Prostate gland (tissue), 2 donors: ENCODE measurements around the gene STARD5. TPM values are rescaled to one million over a fixed set of nuclear protein-coding genes. Genes with fewer than 3 reads are reported as not detected.

Source experiments
- DNase-seq: peaks from one replicate; pipeline ENCODE4 v3.0.0-alpha.2; 2019; ENCODE audit warnings: low spot score
- H3K27ac ChIP-seq, 2 donors: fragments of 200-600 bp; sonication (generic); 2 replicates each; pipeline ENCODE4 v1.5.1; 2017 to 2019
- H3K27me3 ChIP-seq: fragments of 200-600 bp; sonication (generic); replicated peaks from 2 replicates; pipeline ENCODE4 v1.5.1; 2019; ENCODE audit not compliant: insufficient read depth
- H3K36me3 ChIP-seq, 2 donors: fragments of 200-600 bp; sonication (generic); 1 replicate in 1 of 2; 2 replicates in 1 of 2; pipeline versions ENCODE4 v1.5.1 to v1.8.1; 2017 to 2019
- H3K4me1 ChIP-seq: fragments of 200-600 bp; sonication (generic); replicated peaks from 2 replicates; pipeline ENCODE4 v1.5.1; 2019
- H3K4me3 ChIP-seq, 2 donors: fragments of 200-600 bp; sonication (generic); 2 replicates each; pipeline ENCODE4 v1.5.1; 2017 to 2019
- H3K9me3 ChIP-seq: fragments of 200-600 bp; sonication (generic); 2 replicates; pipeline ENCODE4 v1.5.1; 2017
- CTCF ChIP-seq, 4 experiments: fragments of 200-600 bp in 2 of 4; fragments of 450-650 bp in 2 of 4; sonication (generic) in 2 of 4; IDR thresholded peaks; 1 replicate in 3 of 4; 2 replicates in 1 of 4; pipeline ENCODE4 v1.5.1; 2016 to 2019; ENCODE audit warnings: antibody characterized with exemption in 4 of 4, mild to moderate bottlenecking in 2 of 4, moderate library complexity in 2 of 4
- POLR2A ChIP-seq: fragments of 450-650 bp; IDR thresholded peaks from one replicate; pipeline ENCODE4 v1.6.1; 2016; ENCODE audit warnings: antibody characterized with exemption, mild to moderate bottlenecking
- POLR2AphosphoS5 ChIP-seq: sonication (generic); formaldehyde crosslinking; IDR thresholded peaks from one replicate; pipeline ENCODE4 v1.6.1; 2017; ENCODE audit warnings: antibody characterized with exemption
- WGBS: methylation state at CpG from one replicate; pipeline ENCODE4 v1.1.5; 2018; 5-methylcytosine and 5-hydroxymethylcytosine counted together
- intact Hi-C: fragments of 100-400 bp; cut with DNase I; formaldehyde crosslinking; loops from one replicate; pipeline ENCODE4 v1.14.2; 2022
- total RNA-seq, 2 donors: library from RNA; depleted of rRNA; stranded (reverse); fragments of >200 nt; gene quantifications; one replicate each; pipeline ENCODE4 v1.1.0, GENCODE V29; 2016

STARD5 gene
- total RNA-seq, 2 donors from 2014 or later = 19.6 to 23.2 TPM

- peak overlapping the region; percentile 28 to 34 for H3K27ac ChIP-seq
- WGBS = 19% methylated on average over 11 of the region's 11 CpGs
- H3K36me3 ChIP-seq = no peaks in the 10 kb centered on the region
- DNase-seq = peak; percentile 72
- no peak overlapping the region for H3K4me3 ChIP-seq
- intact Hi-C loops = loop anchor here (2.0 to 10.0 kb wide), 4 partner anchors 37 to 126 kb away; no protein-coding TSS in a partner anchor
- no peaks in the 10 kb centered on the region for H3K9me3 ChIP-seq
- H3K27me3 ChIP-seq = no peaks in the 10 kb centered on the region
- peaks cover 8% of the 10 kb centered on the region for H3K4me1 ChIP-seq
- TF ChIP-seq POLR2A = no peak
- peak; percentile 79 to 95 (median 92) for TF ChIP-seq CTCF (IDR thresholded peaks at IDR 0.05)
- peak; percentile 47 for TF ChIP-seq POLR2AphosphoS5
Observed at GRCh38 chr15:81274931-81275707, 48.8 kb downstream of the STARD5 start.

- H3K4me3 ChIP-seq = no peak overlapping the region
- peaks cover 3% of the 10 kb centered on the region for H3K4me1 ChIP-seq
- no peak for DNase-seq
- H3K27me3 ChIP-seq = no peaks in the 10 kb centered on the region
- H3K9me3 ChIP-seq = no peaks in the 10 kb centered on the region
- TF ChIP-seq POLR2AphosphoS5 (no peak), POLR2A (no peak), CTCF (IDR thresholded peaks at IDR 0.05) (no peak)
- WGBS = 82% methylated on average over 4 of the region's 4 CpGs
- H3K36me3 ChIP-seq = no peaks in the 10 kb centered on the region
- no peak overlapping the region for H3K27ac ChIP-seq
- intact Hi-C loops = loop anchor here (2.0 to 10.0 kb wide), 2 partner anchors 61 to 127 kb away; no protein-coding TSS in a partner anchor
Observed at GRCh38 chr15:81274255-81274654, 49.7 kb downstream of the STARD5 start.

- TF ChIP-seq CTCF (IDR thresholded peaks at IDR 0.05) (no peak), POLR2A (no peak), POLR2AphosphoS5 (no peak)
- Histone ChIP-seq H3K4me3 (no peak overlapping the region), H3K27me3 (no peaks in the 10 kb centered on the region), H3K9me3 (no peaks in the 10 kb centered on the region), H3K27ac (no peak overlapping the region), H3K4me1 (peaks cover 3% of the 10 kb centered on the region), H3K36me3 (no peaks in the 10 kb centered on the region)
- DNase-seq = no peak
- intact Hi-C loops = loop anchor here (2.0 to 10.0 kb wide), 2 partner anchors 61 to 127 kb away; no protein-coding TSS in a partner anchor
- WGBS = 91% methylated on average over 2 of the region's 2 CpGs
Observed at GRCh38 chr15:81273855-81274254, 50.1 kb downstream of the STARD5 start.

GRCh38 chr15:81273200-81273599 is 50.7 kb downstream of the STARD5 start:
- intact Hi-C loops = loop anchor here (10.0 kb wide), 1 partner anchor 62 kb away; no protein-coding TSS in a partner anchor
- H3K4me1 ChIP-seq = peaks cover 3% of the 10 kb centered on the region
- H3K27me3 ChIP-seq = no peaks in the 10 kb centered on the region
- WGBS = 88% methylated on average over 5 of the region's 5 CpGs
- no peak for DNase-seq
- H3K9me3 ChIP-seq = no peaks in the 10 kb centered on the region
- no peaks in the 10 kb centered on the region for H3K36me3 ChIP-seq
- TF ChIP-seq POLR2AphosphoS5 (no peak), CTCF (IDR thresholded peaks at IDR 0.05) (no peak), POLR2A (no peak)
- H3K27ac ChIP-seq = no peak overlapping the region
- H3K4me3 ChIP-seq = no peak overlapping the region
